ENCODE results near the gene CLTC. TPM values are rescaled to one million over a fixed set of nuclear protein-coding genes. Genes with fewer than 3 reads are reported as not detected.

CLTC gene
- total RNA-seq, 1 experiment from 2014 or later, result 283 TPM

GRCh38 chr17:59601130-59601529 is 18.6 kb upstream of the CLTC start:
- ChIA-PET POLR2A (interaction anchor here (0.7 to 2.1 kb wide), 2 partner anchors 19 to 56 kb away, joined by 5 to 7 read pairs; partner anchors contain the start of gene CLTC), CTCF (no interaction called here)
- Mint-ChIP-seq H3K27me3 (ENCODE audit: low read depth) (no peaks in the 10 kb centered on the region), H3K4me3 (no peak overlapping the region), H3K4me1 (peaks cover 4% of the 10 kb centered on the region), H3K36me3 (peaks cover 24% of the 10 kb centered on the region), H3K9me3 (no peaks in the 10 kb centered on the region), H3K27ac (no peak overlapping the region)
- ATAC-seq, result no peak
- TF ChIP-seq FOXJ3 (CRISPR knock-in tag; IDR thresholded peaks at IDR 0.05; ENCODE audit: borderline replicate concordance), result no peak
- TF ChIP-seq USF2 (CRISPR knock-in tag; IDR thresholded peaks at IDR 0.05), result no peak
- no peak for TF ChIP-seq HMGA2 (CRISPR knock-in tag; IDR thresholded peaks at IDR 0.05)
- no peak for TF ChIP-seq ARID4B (CRISPR knock-in tag; IDR thresholded peaks at IDR 0.05; ENCODE audit: borderline replicate concordance)
- TF ChIP-seq TCF7 (CRISPR knock-in tag; IDR thresholded peaks at IDR 0.05; ENCODE audit: low read depth), result no peak
- no peak for TF ChIP-seq CBFB (CRISPR knock-in tag; IDR thresholded peaks at IDR 0.05; ENCODE audit: low read depth)
- no peak for TF ChIP-seq ZNF219 (CRISPR knock-in tag; IDR thresholded peaks at IDR 0.05; ENCODE audit: borderline replicate concordance)
- TF ChIP-seq GRHL2 (CRISPR knock-in tag; IDR thresholded peaks at IDR 0.05; ENCODE audit: insufficient replicate concordance, severe bottlenecking), result no peak
- no peak for TF ChIP-seq CDX4 (CRISPR knock-in tag; IDR thresholded peaks at IDR 0.05; ENCODE audit: borderline replicate concordance)
- no peak for DNase-seq (ENCODE audit: low spot score)

GRCh38 chr17:59607061-59607460 is 12.6 kb upstream of the CLTC start:
- Mint-ChIP-seq H3K36me3 (peaks cover 27% of the 10 kb centered on the region), H3K9me3 (no peaks in the 10 kb centered on the region), H3K27me3 (ENCODE audit: low read depth) (no peaks in the 10 kb centered on the region), H3K4me3 (no peak overlapping the region), H3K27ac (no peak overlapping the region), H3K4me1 (no peaks in the 10 kb centered on the region; the same call in 1 of the 2 replicates)
- CTCF ChIA-PET, result interaction anchor here (0.5 to 1.6 kb wide), 2 partner anchors 12 to 302 kb away, joined by 3 to 5 read pairs; no protein-coding TSS in a partner anchor
- DNase-seq (ENCODE audit: low spot score) (no peak), ATAC-seq (no peak)
- POLR2A ChIA-PET, result no interaction called here
- TF ChIP-seq TP53 (CRISPR knock-in tag; IDR thresholded peaks at IDR 0.05) (no peak), SMAD4 (CRISPR knock-in tag; IDR thresholded peaks at IDR 0.05) (no peak), E2F4 (CRISPR knock-in tag; IDR thresholded peaks at IDR 0.05; ENCODE audit: borderline replicate concordance, low read depth) (no peak), ZNF281 (CRISPR knock-in tag; IDR thresholded peaks at IDR 0.05) (no peak), IRF1 (CRISPR knock-in tag; IDR thresholded peaks at IDR 0.05) (no peak), ZBTB43 (CRISPR knock-in tag; IDR thresholded peaks at IDR 0.05) (no peak), USF2 (CRISPR knock-in tag; IDR thresholded peaks at IDR 0.05) (no peak), ESRRA (CRISPR knock-in tag; IDR thresholded peaks at IDR 0.05; ENCODE audit: borderline replicate concordance) (no peak), FOXK1 (CRISPR knock-in tag; IDR thresholded peaks at IDR 0.05) (no peak), STAT6 (CRISPR knock-in tag; conservative IDR thresholded peaks at IDR 0.05; ENCODE audit: low read depth) (no peak)

Data from WTC11 (cell line).